Measurements from ENCODE around the gene CAMTA1.
A peak's percentile ranks its signal among the peaks of the same experiment; 100 is the strongest.

Gene CAMTA1

DNA sequence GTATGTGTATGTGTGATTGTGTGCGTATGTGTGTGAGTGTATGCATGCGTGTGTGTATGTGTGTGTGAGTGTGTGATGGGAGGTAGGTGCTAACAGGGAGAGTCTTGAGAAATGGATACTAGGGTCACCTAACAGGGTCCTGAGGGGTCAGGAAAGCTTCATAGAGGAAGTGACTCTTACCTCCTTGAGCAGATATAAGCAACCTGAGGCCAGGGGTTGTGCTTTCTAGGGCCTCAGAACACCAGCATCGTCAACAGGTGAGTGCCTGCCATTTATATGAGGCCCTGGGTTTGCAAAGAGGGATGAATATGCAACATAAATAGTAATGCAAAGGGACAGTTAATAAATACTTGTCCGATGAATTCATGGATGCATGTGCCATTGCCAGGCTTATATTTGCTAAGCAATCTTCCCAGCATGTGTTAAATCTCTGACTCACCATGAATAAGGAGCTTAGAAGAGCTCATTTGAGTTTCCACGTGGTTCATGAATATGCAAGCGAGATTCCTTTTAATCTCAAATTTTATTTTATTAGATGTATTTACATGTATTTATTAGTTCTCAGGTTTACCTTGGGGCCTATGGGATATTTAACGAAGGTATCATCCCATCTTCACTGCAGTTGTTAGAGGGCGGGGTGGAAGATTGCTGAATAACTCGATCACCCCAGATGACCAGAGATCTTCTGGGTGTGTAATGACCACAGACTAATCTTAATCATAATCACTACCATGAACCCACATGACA is 438.3 kb downstream of the CAMTA1 start:
- peak; percentile 6 for DNase-seq

GRCh38 chr1:7224081-7224534 is 438.9 kb downstream of the CAMTA1 start:
- no peak for DNase-seq

- DNase-seq = no peak
Measured at GRCh38 chr1:7224644-7225043, 439.4 kb downstream of the CAMTA1 start.

DNA sequence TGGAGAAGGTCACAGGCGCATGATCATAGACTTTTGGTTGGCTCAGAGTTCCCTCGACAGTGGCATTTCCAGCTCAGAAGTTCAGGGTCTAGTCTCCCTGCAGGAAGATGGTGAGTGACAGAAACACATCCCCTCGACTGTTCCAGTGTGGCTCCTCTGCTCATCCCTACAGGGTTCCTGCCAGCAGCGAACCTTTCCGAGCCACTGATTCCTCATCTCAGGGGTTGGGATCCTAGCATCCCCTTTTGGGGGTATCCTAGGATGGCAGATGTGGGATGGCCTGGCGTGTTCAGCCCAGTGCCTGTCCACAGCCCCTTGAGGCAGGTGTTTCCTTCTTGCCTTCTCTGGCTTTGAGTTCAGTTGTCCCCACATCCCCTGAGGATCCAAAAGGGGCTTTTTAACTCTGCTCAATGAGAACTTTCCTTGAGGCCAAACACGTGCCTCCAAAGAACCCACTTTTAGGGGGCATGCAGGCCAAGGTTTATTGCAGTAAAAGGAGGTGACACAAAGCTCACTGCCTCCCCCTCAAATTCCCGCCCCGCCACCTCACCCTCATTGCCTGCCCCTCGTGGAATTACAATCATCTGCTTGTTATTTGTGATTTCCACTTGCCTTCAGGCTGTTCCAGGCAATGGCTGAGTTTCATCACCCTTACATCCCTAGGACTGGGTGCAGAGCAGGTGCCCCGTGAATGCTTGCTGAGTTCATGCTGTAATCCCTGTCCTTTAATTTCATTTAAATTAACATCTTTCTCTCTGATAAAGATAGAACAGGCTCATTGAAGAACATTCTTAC is 440.7 kb downstream of the CAMTA1 start:
- DNase-seq = no peak

DNA sequence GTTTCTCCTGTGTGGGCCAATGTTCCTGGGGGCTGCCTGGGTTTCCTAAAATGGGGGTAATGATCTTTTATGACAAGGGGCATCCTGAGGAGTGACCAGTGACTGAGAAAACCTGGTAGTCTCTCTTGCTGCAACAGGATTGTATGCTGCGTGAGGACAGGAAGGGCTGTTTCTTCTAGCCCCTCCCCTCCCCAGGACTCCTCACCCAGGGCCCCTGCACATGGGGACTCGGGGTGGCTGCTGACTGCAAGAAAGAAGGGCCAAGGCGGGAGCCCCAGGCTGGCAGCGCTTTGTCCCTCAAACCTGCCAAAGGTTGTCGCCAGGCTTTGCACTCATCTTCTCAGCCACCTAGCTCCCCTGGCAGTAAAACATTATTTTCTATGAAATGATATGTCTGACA is 442.4 kb downstream of the CAMTA1 start:
- DNase-seq = no peak

DNA sequence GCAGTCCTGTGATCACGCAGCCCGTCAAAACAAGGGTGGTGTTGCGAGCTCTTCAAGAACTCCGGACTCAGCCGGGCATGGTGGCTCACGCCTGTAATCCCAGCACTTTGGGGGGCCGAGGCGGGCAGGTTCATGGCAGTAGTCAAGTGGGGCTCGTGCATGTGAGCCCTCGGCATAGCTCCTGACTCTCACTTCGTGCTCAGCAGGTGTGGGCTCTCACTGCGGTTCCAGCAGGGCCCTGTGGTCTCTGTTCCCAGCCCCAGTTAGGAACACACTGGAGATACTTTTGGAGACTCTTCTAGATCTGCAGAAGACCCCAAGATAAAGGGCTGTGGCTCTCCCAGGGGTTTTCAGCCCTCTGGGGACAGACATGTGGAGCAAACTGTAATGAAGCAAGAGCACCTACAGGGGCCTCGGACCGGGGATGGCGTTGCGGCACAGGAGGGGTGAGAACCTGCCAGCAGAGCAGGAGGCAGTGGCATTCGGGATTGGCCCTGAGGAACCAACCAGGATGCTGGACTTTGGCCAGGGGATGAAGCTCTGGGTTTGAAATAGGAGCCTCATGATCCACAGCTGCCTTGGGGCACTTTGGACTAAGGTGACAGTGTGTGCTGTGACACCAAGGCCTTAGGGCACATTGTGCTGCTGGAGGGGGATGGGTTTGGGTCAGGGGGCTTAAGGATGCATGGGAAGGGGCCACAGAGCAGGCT is 443.2 kb downstream of the CAMTA1 start:
- no peak for DNase-seq

DNA sequence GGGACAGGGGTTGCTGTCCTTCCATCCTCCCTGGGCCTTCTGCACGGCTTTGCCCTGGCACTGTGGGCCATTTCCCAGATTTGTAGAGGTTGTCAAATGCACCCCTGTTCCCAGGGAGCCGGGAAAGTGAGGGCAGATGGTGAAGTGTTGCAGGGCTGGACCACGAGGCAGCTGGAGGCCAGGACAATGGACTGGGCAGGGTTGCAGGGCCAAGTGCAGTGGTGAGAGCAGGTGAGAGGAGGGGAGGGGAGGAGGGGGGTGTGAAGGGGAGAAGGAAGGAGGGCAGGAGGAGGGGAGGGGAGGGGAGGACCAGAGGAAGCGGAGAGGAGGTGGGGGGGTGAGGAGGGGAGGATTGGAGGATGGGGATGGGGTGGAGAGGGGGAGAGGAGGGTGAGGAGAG is 443.9 kb downstream of the CAMTA1 start:
- DNase-seq = no peak

GRCh38 chr1:7229696-7230631 is 444.7 kb downstream of the CAMTA1 start:
- no peak for DNase-seq

GRCh38 chr1:7232441-7233236 is 447.4 kb downstream of the CAMTA1 start:
- no peak for DNase-seq

GRCh38 chr1:7233237-7233540 is 447.9 kb downstream of the CAMTA1 start:
- no peak for DNase-seq

- DNase-seq = no peak
Measured at GRCh38 chr1:7233646-7234470, 448.6 kb downstream of the CAMTA1 start.

DNA sequence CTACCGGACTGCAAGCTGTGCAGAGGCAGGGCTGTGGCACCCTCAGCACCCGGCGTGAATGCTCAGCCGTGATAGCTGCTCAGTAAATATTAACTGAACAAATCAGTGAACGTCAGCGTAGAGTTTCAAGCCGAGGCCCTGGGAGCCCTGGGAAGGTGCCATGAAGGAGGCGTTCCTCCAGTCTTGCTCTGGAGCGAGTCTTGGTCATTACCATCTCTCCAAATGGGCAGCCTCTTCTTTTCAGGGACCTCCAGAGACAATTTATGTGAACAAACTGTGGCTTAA is 449.2 kb downstream of the CAMTA1 start:
- no peak for DNase-seq

DNA sequence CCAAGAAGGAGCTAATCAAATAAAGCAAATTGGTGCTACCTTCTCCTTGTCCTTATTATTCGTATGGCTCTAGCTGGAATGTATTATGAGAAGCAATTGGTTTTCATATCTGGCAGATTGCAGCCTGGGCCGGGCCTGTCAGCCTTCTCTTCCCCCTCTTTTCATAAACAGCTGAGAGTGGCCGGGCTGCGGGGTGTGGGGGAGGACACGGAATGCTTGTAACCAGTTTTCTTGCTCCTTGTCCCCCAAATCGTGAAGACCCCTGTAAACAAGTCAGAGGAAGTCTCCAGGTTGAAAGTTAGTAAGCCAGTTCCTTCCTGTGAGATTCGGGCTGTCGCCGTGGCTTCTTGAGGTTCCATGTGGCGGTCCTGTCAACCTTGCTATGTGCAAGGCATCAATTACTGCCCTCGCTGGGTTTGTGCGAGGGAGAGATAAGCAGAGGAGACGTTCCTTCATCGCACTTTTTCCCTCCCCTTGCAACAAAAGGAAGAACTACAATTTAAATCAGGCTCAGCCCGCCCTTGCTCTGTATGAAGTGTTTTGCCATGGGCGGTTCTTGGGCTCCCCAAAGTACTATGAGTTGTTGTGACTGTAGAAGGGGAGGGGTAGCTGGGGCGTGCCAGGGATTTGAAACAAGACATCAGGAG is 450.7 kb downstream of the CAMTA1 start:
- no peak for DNase-seq

DNA sequence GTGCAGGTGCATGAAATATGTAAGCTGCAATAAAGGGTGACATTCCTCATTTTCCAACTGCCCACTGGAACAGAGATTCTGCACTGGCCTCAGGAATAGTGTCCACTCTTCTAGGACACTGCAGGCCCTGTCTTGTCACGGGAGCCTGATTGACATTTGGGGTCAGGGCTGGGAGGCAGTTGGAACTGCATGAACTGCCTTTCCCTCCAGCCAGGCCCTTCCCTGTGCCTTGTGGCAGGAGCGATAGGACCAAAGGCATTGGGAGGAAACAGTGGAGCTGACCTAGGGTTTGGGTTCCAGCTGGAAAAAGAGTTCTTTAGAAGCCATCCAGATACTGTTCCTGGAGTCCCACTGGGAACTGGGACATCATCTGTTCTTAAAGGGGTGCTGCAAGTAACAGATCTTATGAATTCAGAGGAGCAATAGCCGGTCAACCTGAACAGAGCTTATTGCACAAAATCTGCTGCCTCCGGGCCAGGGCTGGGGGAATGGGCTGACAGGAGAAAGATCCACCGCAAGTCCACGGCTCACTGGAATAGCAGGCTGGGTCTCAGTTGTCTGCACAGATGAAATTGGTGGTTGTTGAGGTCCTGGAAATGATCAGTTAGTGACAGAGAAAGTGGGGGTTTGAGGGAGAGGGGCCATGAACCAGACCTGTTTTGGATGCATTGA is 451.7 kb downstream of the CAMTA1 start:
- no peak for DNase-seq

DNA sequence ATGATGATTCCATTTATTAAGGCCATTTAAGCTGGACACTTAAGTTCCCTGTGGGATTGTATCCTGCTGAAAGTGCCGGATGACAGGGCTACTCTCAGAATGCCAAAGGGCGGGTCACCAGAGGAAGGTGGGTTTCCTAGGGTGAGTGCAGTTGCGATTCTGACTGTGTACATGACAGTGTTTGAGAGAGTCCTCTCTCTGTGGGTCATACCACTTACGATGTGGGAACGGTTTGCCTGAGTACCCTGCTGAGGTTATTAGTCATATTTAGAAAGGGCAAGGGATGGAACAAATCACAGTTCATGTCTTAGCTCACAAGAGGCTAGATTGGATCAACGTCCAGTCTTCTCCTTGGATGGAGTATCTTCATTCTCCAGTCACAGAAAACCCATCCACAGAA is 461.9 kb downstream of the CAMTA1 start:
- DNase-seq = no peak

DNA sequence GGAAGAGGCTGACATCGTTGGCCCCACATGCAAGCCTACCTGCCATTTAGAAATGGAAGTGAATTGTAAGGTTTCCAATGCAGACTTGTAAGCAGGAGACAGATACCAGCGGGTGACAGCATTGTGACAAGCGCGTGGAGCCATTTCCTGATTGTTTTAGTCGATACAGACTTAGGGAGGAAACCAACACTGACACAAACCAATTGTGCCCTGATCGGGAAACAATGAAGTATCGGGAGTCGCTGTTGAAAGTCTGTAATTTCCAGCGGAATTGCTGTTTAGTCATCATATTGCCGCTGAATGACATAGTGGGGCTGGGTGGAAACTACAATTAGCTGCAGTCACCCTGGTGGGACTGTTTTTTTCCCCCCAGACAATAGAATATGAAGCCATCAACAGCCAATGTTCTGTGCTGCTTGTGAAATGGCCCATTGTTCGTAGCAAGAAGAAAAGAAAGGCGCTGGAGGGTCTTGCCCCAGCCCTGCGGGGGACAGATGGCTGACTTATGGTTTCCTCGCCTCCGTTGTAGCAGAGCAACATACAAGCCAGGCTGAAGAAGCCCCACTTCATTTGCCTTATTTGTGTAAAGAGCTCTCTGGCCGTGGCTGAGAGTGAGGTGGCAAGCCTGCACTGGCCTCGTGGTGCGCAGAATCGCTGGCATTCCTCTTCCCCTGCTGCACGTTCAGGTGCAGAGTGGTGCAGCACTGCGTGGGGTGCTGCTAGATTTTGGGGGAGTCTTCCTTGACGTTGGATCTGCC is 462.7 kb downstream of the CAMTA1 start:
- DNase-seq = no peak

GRCh38 chr1:7248549-7249199 is 463.4 kb downstream of the CAMTA1 start:
- DNase-seq = no peak

- DNase-seq = no peak
Measured at GRCh38 chr1:7249516-7249915, 464.3 kb downstream of the CAMTA1 start.

- DNase-seq = no peak
Measured at GRCh38 chr1:7250176-7250575, 464.9 kb downstream of the CAMTA1 start.

Data from NCI-H446 treated with DMSO at 0.1 percent for 48 hours (cell line).